H54 (cell line): ENCODE results near the gene CRYBB3.
"Not testable (repeated sequence)": the region's sequence is repeated elsewhere in the genome, so short reads cannot be mapped to it uniquely, and the experiment has no call there.

Experiments used
- DNase-seq: peaks from one replicate; pipeline ENCODE4 v3.0.0; 2011; ENCODE audit warnings: low spot score, mixed read lengths; ENCODE audit not compliant: insufficient read length
- FAIRE-seq: peaks from 3 replicates; lab custom pipeline; 2011; peaks lifted over from hg19 to GRCh38; lab: Jason Lieb, UNC
- POLR2A ChIP-seq: IDR thresholded peaks from 2 replicates; pipeline ENCODE4 v1.6.1; 2011; ENCODE audit warnings: low read depth, mild to moderate bottlenecking, low read length

CRYBB3 gene

DNA sequence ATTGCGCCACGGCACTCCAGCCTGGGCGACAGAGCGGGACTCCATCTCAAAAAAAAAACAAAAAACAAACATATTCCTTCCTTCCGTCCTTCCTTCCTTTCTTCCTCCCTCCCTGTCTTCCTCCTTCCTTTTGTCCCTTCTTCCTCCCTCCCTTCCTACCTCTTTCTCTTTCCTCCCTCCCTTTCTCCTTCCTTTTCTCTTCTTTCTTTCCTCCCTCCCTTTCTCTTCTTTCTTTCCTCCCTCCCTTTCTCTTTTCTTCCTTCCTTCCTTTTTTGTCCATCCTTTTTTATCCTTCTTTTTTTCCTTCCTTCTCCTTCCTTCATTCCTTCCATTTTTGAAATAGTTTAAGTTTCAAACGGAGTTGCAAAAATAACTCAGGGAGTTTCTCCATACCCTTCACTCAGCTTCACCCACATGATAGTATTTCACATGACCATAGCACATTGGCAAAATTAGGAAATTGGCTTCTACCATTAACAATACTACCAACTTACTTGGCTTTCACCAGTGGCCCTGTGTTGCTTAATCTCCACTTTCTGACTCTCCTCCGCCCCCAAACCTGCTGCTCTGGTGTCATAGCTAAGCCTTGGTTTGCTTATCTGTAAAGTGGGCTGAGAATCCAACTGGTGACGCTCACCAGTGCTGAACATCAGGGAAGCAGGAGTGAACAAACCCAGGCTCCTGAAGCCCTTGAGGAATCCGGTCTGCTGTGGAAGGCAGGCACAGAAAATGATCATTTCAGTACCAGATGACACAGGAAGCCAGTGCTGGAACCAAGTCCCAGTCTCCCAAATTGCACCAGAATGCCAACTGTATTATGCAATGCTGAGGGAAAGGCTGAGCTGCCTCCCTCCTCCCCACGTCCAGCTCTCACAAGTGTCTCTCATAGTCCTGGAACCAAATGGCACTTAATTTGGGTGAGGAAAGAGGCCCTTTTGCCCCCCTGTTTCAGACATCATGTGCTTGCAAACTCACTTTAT, 17.2 kb upstream of the CRYBB3 start:
- DNase-seq = no peak
- FAIRE-seq = no peak
- no peak for TF ChIP-seq POLR2A

DNA sequence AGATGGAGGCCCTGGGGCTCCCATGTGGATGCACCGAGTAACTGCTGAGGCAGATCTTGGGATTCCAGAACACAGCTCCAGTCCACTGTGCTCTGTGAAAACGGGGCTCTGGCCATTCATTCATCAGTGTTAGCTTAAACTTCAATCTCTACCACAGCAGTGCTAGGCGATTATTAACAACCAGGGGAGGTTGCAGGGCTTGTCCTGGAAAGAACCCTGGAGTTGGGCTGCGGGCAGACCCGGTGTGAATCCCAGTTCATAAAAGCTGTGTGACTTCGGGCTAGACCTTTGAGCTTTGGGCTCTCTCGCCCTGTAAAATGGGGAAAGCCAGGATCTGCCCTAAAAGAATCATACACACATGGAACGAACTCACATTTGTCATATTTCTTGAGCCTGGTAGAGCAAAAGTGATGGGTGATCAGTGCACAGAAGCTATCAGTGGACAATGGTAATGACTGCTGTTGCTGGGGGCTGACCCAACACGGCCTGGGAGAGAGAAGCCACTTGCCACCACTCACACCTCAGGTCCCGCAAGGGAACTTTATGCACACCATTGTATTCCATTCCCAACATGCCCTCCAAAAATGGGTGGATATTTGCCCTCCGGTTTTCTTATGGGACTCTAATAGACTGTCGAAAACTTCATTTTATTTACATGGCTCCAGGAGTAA, 15.6 kb upstream of the CRYBB3 start:
- DNase-seq (no peak), FAIRE-seq (no peak)
- no peak for TF ChIP-seq POLR2A

- DNase-seq = no peak
- TF ChIP-seq POLR2A = no peak
- FAIRE-seq = no peak
These were observed 13.5 kb upstream of the CRYBB3 start for GRCh38 chr22:25186140-25186539.

GRCh38 chr22:25187469-25187868, 12.2 kb upstream of the CRYBB3 start:
- no peak for FAIRE-seq

GRCh38 chr22:25192406-25192805, 7.3 kb upstream of the CRYBB3 start:
- FAIRE-seq (no peak), DNase-seq (no peak)
- no peak for TF ChIP-seq POLR2A

More at GRCh38 chr22:25187469-25187868, 12.2 kb upstream of the CRYBB3 start:
- DNase-seq = no peak
- no peak for TF ChIP-seq POLR2A

DNA sequence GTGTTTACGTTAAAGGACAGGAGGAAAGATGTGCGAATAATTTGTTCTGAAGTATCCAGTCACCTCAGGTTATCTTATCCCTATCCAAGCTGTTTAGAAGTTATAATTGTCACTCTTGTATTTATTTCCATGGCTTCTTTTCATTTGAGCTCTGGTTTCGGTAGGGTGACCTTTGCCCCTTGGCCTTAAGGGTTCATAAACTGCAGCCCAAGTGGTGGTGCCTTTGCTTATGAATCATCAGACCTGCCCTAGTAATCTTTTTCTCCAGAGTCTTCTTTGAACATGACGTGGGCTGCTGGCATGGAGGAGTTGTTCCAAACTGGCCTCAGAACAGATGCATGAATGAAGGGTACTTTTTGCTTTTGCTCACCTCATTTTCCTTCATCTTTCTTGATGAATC, 6.5 kb upstream of the CRYBB3 start:
- FAIRE-seq = no peak
- no peak for TF ChIP-seq POLR2A
- DNase-seq = no peak

GRCh38 chr22:25193548-25193947, 6.1 kb upstream of the CRYBB3 start:
- no peak for TF ChIP-seq POLR2A
- FAIRE-seq (no peak), DNase-seq (no peak)

DNA sequence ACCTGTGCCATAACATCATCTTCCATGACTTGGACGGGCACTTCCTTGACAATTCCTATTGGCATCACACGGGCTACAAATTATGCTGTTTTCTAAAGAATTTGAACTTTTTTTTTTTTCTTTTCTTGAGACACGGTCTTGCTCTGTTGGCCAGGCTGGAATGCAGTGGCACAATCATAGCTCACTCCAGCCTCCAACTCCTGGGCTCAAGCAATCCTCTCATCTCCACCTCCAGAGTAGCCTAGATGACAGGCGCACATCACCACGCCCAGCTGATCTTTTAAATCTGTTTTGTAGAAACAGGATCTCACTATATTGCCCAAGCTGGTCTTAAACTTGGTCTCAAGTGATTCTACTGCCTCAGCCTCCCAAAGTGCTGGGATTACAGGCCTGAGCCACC, 3.3 kb upstream of the CRYBB3 start:
- DNase-seq (no peak), FAIRE-seq (no peak)
- no peak for TF ChIP-seq POLR2A

- FAIRE-seq (no peak), DNase-seq (no peak)
- TF ChIP-seq POLR2A = no peak
These were observed 2.3 kb upstream of the CRYBB3 start for GRCh38 chr22:25197340-25197739.

DNA sequence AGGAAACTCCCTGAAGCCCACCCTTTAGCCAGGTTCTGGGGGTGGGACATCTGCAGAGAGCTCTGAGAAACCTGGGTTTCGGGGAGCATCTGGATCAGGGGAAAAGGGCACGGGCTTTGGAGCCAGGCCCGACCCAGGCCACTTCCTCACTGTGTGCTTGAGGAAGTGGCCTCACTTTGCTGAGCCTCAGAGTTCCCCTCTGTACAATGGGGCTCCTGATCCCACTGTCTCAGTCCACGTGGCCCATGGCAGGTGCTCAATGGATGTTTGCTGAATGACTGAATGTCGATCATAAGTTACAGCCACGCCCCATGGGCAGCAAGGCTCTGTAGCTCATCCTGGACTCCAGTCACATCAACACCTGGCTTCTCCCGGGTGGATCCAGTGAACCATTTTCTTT, 1.3 kb downstream of the CRYBB3 start:
- DNase-seq (no peak), FAIRE-seq (no peak)
- no peak for TF ChIP-seq POLR2A

DNA sequence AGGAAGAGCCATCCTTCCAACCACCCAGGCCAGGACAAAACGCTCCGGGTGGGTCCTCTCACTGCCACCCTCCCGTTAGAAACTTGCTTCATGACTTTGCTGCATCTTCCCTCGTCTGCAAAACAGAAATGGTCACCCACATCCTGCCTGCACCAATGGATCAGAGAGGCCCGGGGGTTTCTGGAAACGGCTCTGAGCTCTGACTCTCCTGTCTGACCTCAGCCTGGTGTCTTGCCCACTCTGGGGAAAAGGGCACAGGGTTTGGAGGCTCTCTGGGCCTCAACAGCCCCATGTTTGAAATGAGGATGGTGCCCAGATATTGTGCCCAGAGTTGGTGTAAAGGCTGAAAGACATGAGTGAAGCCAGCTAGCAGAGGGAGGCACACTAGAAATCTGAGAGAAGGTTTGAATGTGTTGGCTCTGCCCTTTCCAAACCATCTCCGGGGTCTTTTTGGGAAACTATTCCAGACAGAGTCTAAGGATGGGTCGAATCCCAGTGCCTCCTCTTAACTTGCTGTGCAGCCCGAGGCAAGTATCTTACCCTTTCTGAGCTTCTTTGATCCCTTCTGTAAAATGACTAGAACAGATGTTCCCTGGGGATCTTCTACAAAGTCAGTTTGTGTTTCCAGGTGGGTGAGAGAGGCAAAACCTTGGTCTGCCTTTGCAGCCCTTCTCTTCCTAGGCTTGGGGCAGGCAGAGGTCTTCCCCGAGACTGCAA, 2.1 kb downstream of the CRYBB3 start:
- DNase-seq (no peak), FAIRE-seq (no peak)
- TF ChIP-seq POLR2A = no peak

GRCh38 chr22:25202290-25202921, 2.7 kb downstream of the CRYBB3 start:
- TF ChIP-seq POLR2A = no peak
- no peak for FAIRE-seq

GRCh38 chr22:25203082-25203481, 3.4 kb downstream of the CRYBB3 start:
- FAIRE-seq = no peak
- TF ChIP-seq POLR2A = no peak
- DNase-seq = no peak

More at GRCh38 chr22:25202290-25202921, 2.7 kb downstream of the CRYBB3 start:
- peak; percentile 60 for DNase-seq

GRCh38 chr22:25204547-25204946, 4.9 kb downstream of the CRYBB3 start:
- not testable (repeated sequence) for FAIRE-seq, DNase-seq
